ENCODE measurements around the gene LCP2. TPM values are rescaled to one million over a fixed set of nuclear protein-coding genes. Genes with fewer than 3 reads are reported as not detected.

LCP2 gene
- total and polyA plus RNA-seq, 2 experiments from 2014 or later, result 0.80 TPM; not detected in 1

- Histone ChIP-seq H3K36me3 (replicated peaks; ENCODE audit: insufficient read depth, low read depth) (no peaks in the 10 kb centered on the region), H3K27me3 (peaks cover 4% of the 10 kb centered on the region), H3K4me1 (ENCODE audit: insufficient read depth) (no peaks in the 10 kb centered on the region), H3K4me2 (no peak overlapping the region), H3K27ac (no peak overlapping the region), H3K9me2 (replicated peaks; ENCODE audit: insufficient read depth) (no peaks in the 10 kb centered on the region), H3K4me3 (no peak overlapping the region), H4K20me1 (ENCODE audit: insufficient read depth, poor library complexity, severe bottlenecking) (no peaks in the 10 kb centered on the region), H2AFZ (no peak overlapping the region), H3K9me3 (ENCODE audit: low read depth) (no peaks in the 10 kb centered on the region), H3K79me2 (no peaks in the 10 kb centered on the region)
- no peak for TF ChIP-seq EZH2phosphoT487 (IDR thresholded peaks at IDR 0.05; ENCODE audit: low read depth, severe bottlenecking, unreplicated experiment)
- DNase-seq (ENCODE audit: low spot score), result no peak
- WGBS (ENCODE audit: low lambda C conversion rate, missing lambda C conversion rate), result 85% methylated on average over 6 of the region's 6 CpGs
Observed at GRCh38 chr5:170293273-170293672, 4.3 kb downstream of the LCP2 start.

GRCh38 chr5:170292179-170293104 lies 5.1 kb downstream of the LCP2 start:
- Histone ChIP-seq H3K9me3 (ENCODE audit: low read depth) (no peaks in the 10 kb centered on the region), H3K79me2 (no peaks in the 10 kb centered on the region), H3K27me3 (peaks cover 4% of the 10 kb centered on the region), H3K36me3 (replicated peaks; ENCODE audit: insufficient read depth, low read depth) (no peaks in the 10 kb centered on the region), H3K4me2 (no peak overlapping the region), H3K4me1 (ENCODE audit: insufficient read depth) (no peaks in the 10 kb centered on the region), H3K4me3 (no peak overlapping the region), H3K9me2 (replicated peaks; ENCODE audit: insufficient read depth) (no peaks in the 10 kb centered on the region), H2AFZ (no peak overlapping the region), H4K20me1 (ENCODE audit: insufficient read depth, poor library complexity, severe bottlenecking) (no peaks in the 10 kb centered on the region), H3K27ac (no peak overlapping the region)
- 93% methylated on average over 4 of the region's 4 CpGs for WGBS (ENCODE audit: low lambda C conversion rate, missing lambda C conversion rate)
- TF ChIP-seq EZH2phosphoT487 (IDR thresholded peaks at IDR 0.05; ENCODE audit: low read depth, severe bottlenecking, unreplicated experiment) (no peak), EZH2 (IDR thresholded peaks at IDR 0.05; ENCODE audit: borderline replicate concordance) (no peak)
- TF ChIP-seq, protein P1, sequence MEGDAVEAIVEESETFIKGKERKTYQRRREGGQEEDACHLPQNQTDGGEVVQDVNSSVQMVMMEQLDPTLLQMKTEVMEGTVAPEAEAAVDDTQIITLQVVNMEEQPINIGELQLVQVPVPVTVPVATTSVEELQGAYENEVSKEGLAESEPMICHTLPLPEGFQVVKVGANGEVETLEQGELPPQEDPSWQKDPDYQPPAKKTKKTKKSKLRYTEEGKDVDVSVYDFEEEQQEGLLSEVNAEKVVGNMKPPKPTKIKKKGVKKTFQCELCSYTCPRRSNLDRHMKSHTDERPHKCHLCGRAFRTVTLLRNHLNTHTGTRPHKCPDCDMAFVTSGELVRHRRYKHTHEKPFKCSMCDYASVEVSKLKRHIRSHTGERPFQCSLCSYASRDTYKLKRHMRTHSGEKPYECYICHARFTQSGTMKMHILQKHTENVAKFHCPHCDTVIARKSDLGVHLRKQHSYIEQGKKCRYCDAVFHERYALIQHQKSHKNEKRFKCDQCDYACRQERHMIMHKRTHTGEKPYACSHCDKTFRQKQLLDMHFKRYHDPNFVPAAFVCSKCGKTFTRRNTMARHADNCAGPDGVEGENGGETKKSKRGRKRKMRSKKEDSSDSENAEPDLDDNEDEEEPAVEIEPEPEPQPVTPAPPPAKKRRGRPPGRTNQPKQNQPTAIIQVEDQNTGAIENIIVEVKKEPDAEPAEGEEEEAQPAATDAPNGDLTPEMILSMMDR (IDR thresholded peaks at IDR 0.05; ENCODE audit: poor library complexity), result no peak
- DNase-seq (ENCODE audit: low spot score), result no peak

GRCh38 chr5:170290498-170290897 lies 7.1 kb downstream of the LCP2 start:
- WGBS (ENCODE audit: low lambda C conversion rate, missing lambda C conversion rate), result 91% methylated on average over 3 of the region's 3 CpGs
- Histone ChIP-seq H3K36me3 (replicated peaks; ENCODE audit: insufficient read depth, low read depth) (no peaks in the 10 kb centered on the region), H2AFZ (no peak overlapping the region), H3K79me2 (no peaks in the 10 kb centered on the region), H4K20me1 (ENCODE audit: insufficient read depth, poor library complexity, severe bottlenecking) (no peaks in the 10 kb centered on the region), H3K4me3 (no peak overlapping the region), H3K9me2 (replicated peaks; ENCODE audit: insufficient read depth) (no peaks in the 10 kb centered on the region), H3K27me3 (peaks cover 4% of the 10 kb centered on the region), H3K4me1 (ENCODE audit: insufficient read depth) (no peaks in the 10 kb centered on the region), H3K4me2 (no peak overlapping the region), H3K9me3 (ENCODE audit: low read depth) (no peaks in the 10 kb centered on the region), H3K27ac (no peak overlapping the region)
- DNase-seq (ENCODE audit: low spot score), result no peak
- no peak for TF ChIP-seq EZH2phosphoT487 (IDR thresholded peaks at IDR 0.05; ENCODE audit: low read depth, severe bottlenecking, unreplicated experiment)
- TF ChIP-seq EZH2 (IDR thresholded peaks at IDR 0.05; ENCODE audit: borderline replicate concordance), result no peak
- TF ChIP-seq, protein P1 (IDR thresholded peaks at IDR 0.05; ENCODE audit: poor library complexity), result no peak

DNA sequence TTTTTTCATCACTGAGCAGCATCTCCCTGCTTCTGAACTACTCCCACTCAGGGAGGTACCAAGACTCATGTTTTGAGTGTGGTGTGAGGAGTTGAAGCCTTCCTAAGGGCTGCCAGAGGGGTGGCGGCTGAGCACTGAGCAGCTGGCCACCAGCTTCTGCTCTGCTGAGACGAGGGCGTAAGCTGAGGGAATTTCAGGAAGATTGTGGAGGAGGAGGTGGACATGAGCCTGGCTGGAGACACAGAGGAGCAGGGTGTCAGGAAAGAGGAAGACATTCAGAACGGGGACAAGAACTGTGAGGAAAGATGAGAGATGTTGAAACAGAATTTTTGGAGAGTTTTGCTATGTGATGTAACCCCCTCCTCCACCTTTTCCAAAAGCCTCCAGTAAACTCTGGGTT lies 7.8 kb downstream of the LCP2 start:
- Histone ChIP-seq H3K4me2 (no peak overlapping the region), H3K4me1 (ENCODE audit: insufficient read depth) (no peaks in the 10 kb centered on the region), H3K79me2 (no peaks in the 10 kb centered on the region), H3K27me3 (peaks cover 4% of the 10 kb centered on the region), H3K27ac (no peak overlapping the region), H3K4me3 (no peak overlapping the region), H3K9me2 (replicated peaks; ENCODE audit: insufficient read depth) (no peaks in the 10 kb centered on the region), H3K9me3 (ENCODE audit: low read depth) (no peaks in the 10 kb centered on the region), H2AFZ (no peak overlapping the region), H4K20me1 (ENCODE audit: insufficient read depth, poor library complexity, severe bottlenecking) (no peaks in the 10 kb centered on the region), H3K36me3 (replicated peaks; ENCODE audit: insufficient read depth, low read depth) (no peaks in the 10 kb centered on the region)
- TF ChIP-seq EZH2phosphoT487 (IDR thresholded peaks at IDR 0.05; ENCODE audit: low read depth, severe bottlenecking, unreplicated experiment), result no peak
- DNase-seq (ENCODE audit: low spot score), result no peak
- WGBS (ENCODE audit: low lambda C conversion rate, missing lambda C conversion rate), result 65% methylated on average over 4 of the region's 4 CpGs

Data from hepatocyte (in vitro differentiated cells).